Activated CD4-positive, alpha-beta memory T cell treated with anti-CD3 and anti-CD28 coated beads for 36 hours (primary cell): ENCODE data around the gene USP4. TPM values are rescaled to one million over a fixed set of nuclear protein-coding genes. Genes with fewer than 3 reads are reported as not detected.

Experiments used
- CTCF ChIA-PET: fragments of 350-600 bp; sonication (Branson Sonifier 250); formaldehyde crosslinking; loops from one replicate; lab custom pipeline; 2021; ENCODE audit warnings: antibody characterized with exemption, inconsistent platforms; lab: Charles Lee
- POLR2A ChIA-PET: fragments of 350-600 bp; sonication (Branson Sonifier 250); formaldehyde crosslinking; loops from one replicate; lab custom pipeline; 2021; ENCODE audit warnings: antibody characterized with exemption; lab: Charles Lee
- DNase-seq: peaks from one replicate; pipeline ENCODE4 v3.0.0-alpha.2; 2020
- H3K27ac Mint-ChIP-seq: one replicate; pipeline ENCODE4 v1.8.0; 2021; ENCODE audit warnings: mixed read lengths
- H3K27me3 Mint-ChIP-seq: one replicate; pipeline ENCODE4 v1.8.0; 2021; ENCODE audit warnings: mixed read lengths
- H3K36me3 Mint-ChIP-seq: one replicate; pipeline ENCODE4 v1.8.0; 2021; ENCODE audit warnings: mixed read lengths
- H3K4me1 Mint-ChIP-seq: one replicate; pipeline ENCODE4 v1.8.0; 2021; ENCODE audit warnings: low read depth, mixed read lengths
- H3K4me3 Mint-ChIP-seq: one replicate; pipeline ENCODE4 v1.8.0; 2021; ENCODE audit warnings: mild to moderate bottlenecking, mixed read lengths
- H3K9me3 Mint-ChIP-seq: one replicate; pipeline ENCODE4 v1.8.0; 2021; ENCODE audit warnings: mixed read lengths
- intact Hi-C: fragments of 100-400 bp; cut with micrococcal nuclease; formaldehyde crosslinking; loops from one replicate; pipeline ENCODE4 v1.15.1; 2023
- total RNA-seq, 2 experiments: library from RNA; stranded (reverse); gene quantifications; one replicate each; pipeline ENCODE4 v1.2.3, GENCODE V29; 2021

The USP4 gene
- total RNA-seq, 2 experiments from 2014 or later = 79.4 to 79.7 TPM

- intact Hi-C loops = no loop called here
- Mint-ChIP-seq H3K9me3 (no peaks in the 10 kb centered on the region), H3K27me3 (no peaks in the 10 kb centered on the region), H3K36me3 (peaks cover 39% of the 10 kb centered on the region), H3K4me3 (no peak overlapping the region), H3K27ac (no peak overlapping the region), H3K4me1 (no peaks in the 10 kb centered on the region)
- ChIA-PET CTCF (interaction anchor here (0.6 to 1.4 kb wide), 2 partner anchors 27 to 125 kb away, joined by 3 to 4 read pairs; no protein-coding TSS in a partner anchor), POLR2A (no interaction called here)
- no peak for DNase-seq
These were observed 15.1 kb downstream of the USP4 start for GRCh38 chr3:49324768-49325167.

GRCh38 chr3:49316696-49317457 is 23.0 kb downstream of the USP4 start:
- Mint-ChIP-seq H3K36me3 (peaks cover 17% of the 10 kb centered on the region), H3K27ac (no peak overlapping the region), H3K4me3 (no peak overlapping the region), H3K9me3 (no peaks in the 10 kb centered on the region), H3K4me1 (peaks cover 8% of the 10 kb centered on the region), H3K27me3 (no peaks in the 10 kb centered on the region)
- no peak for DNase-seq
- ChIA-PET CTCF (no interaction called here), POLR2A (no interaction called here)
- intact Hi-C loops = no loop called here

DNA sequence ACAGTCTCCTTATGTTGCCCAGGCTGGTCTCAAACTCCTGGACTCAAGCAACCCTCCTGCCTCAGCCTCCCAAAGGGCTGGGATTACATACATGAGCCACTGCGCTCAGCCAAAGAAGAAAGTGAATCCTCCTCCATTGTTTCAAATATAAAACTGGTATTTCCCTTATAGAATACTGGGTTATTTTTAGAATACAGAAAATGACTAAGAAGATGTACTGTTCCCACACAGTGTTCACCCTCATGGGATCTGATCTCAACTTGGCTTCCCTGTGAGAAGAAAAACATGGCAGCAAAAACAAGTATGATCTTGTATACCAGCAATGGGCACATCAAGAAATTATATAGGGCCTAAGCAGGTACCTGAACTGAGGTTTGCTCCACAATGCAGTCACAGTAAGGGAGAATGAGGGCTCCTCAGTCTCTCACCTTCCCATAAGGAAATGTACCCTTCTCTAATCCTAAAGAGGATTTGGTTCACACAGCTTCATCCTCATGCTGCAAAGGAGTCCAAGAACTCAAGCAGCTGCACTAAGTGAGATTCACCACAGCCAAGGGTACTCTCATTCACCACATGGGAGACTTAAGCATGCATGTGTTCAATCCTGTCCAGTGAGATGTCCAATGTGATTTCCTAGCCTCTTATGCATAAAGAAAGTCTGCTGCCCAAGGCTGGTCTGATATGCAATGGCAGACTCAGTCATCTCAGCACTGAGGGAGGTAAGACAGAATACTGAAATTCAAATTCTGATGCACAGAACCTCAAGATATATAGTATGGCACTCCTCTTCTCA is 25.8 kb downstream of the USP4 start:
- no peaks in the 10 kb centered on the region for H3K9me3 Mint-ChIP-seq
- peak overlapping the region; percentile 28 for H3K27ac Mint-ChIP-seq
- POLR2A ChIA-PET = no interaction called here
- H3K4me3 Mint-ChIP-seq = no peak overlapping the region
- peaks cover 23% of the 10 kb centered on the region for H3K36me3 Mint-ChIP-seq
- no peaks in the 10 kb centered on the region for H3K27me3 Mint-ChIP-seq
- no peak for DNase-seq
- H3K4me1 Mint-ChIP-seq = peaks cover 8% of the 10 kb centered on the region
- CTCF ChIA-PET = interaction anchor here (0.5 kb wide), 1 partner anchor 66 kb away, joined by 3 read pairs; no protein-coding TSS in a partner anchor
- intact Hi-C loops = no loop called here

- Mint-ChIP-seq H3K36me3 (peaks cover 31% of the 10 kb centered on the region), H3K27ac (no peak overlapping the region), H3K4me1 (peaks cover 8% of the 10 kb centered on the region), H3K27me3 (no peaks in the 10 kb centered on the region), H3K9me3 (no peaks in the 10 kb centered on the region), H3K4me3 (no peak overlapping the region)
- POLR2A ChIA-PET = no interaction called here
- CTCF ChIA-PET = no interaction called here
- no peak for DNase-seq
- intact Hi-C loops = no loop called here
These were observed 28.6 kb downstream of the USP4 start for GRCh38 chr3:49311283-49311682.

DNA sequence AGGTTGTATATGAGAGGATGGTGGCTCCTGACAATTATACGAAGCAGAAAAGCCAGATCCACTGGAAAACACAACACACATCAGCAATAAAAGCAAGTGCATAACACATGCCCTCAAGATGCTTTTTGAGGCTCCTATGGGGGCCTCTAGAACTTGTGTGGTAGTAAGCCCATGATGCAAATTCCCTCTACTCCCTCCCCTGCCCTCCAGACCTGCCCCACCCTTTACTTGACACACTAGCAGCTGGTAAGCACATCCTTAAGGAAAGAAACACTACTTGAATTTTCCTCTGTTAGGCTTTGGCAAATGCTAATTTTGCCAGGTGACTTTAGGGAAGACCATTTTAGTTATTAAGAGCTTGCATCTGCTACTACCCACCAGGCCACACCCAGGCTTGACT is 29.2 kb downstream of the USP4 start:
- H3K9me3 Mint-ChIP-seq = no peaks in the 10 kb centered on the region
- no peak for DNase-seq
- H3K4me3 Mint-ChIP-seq = no peak overlapping the region
- H3K27me3 Mint-ChIP-seq = no peaks in the 10 kb centered on the region
- H3K4me1 Mint-ChIP-seq = peaks cover 8% of the 10 kb centered on the region
- POLR2A ChIA-PET = no interaction called here
- H3K36me3 Mint-ChIP-seq = peaks cover 31% of the 10 kb centered on the region
- H3K27ac Mint-ChIP-seq = no peak overlapping the region
- CTCF ChIA-PET = no interaction called here
- intact Hi-C loops = no loop called here

GRCh38 chr3:49305608-49306007 is 34.2 kb downstream of the USP4 start:
- H3K9me3 Mint-ChIP-seq = no peaks in the 10 kb centered on the region
- no peaks in the 10 kb centered on the region for H3K27me3 Mint-ChIP-seq
- H3K4me1 Mint-ChIP-seq = peaks cover 11% of the 10 kb centered on the region
- POLR2A ChIA-PET = no interaction called here
- intact Hi-C loops = no loop called here
- no peak overlapping the region for H3K4me3 Mint-ChIP-seq
- H3K27ac Mint-ChIP-seq = no peak overlapping the region
- no peak for DNase-seq
- CTCF ChIA-PET = no interaction called here
- H3K36me3 Mint-ChIP-seq = peaks cover 33% of the 10 kb centered on the region

DNA sequence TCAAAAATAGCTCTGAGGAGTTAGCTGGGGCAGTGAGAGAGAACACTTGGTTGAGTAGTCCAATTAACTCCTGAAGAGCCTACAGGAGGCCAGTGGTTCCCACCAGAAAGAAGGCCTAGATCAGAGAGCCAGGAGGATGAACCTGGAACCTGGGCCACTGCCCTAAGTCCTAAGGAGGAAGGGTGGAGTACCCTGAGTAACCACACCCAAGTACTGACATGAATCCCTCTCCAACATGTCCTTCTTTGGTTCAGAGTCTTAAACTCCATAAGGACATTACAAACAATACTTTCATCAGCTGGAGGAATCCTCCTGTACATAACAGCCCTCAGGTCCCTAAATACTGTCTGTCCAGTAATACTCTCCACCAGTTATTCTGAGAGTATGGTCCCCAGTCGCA is 37.2 kb downstream of the USP4 start:
- ChIA-PET CTCF (interaction anchor here (1.1 to 1.5 kb wide), 3 partner anchors 126 to 147 kb away, joined by 4 to 5 read pairs (median 4); partner anchors contain the start of genes KLHDC8B and NICN1), POLR2A (no interaction called here)
- H3K9me3 Mint-ChIP-seq = no peaks in the 10 kb centered on the region
- peaks cover 40% of the 10 kb centered on the region for H3K36me3 Mint-ChIP-seq
- no peak overlapping the region for H3K27ac Mint-ChIP-seq
- intact Hi-C loops = no loop called here
- no peak overlapping the region for H3K4me3 Mint-ChIP-seq
- DNase-seq = no peak
- peaks cover 11% of the 10 kb centered on the region for H3K4me1 Mint-ChIP-seq
- H3K27me3 Mint-ChIP-seq = no peaks in the 10 kb centered on the region

DNA sequence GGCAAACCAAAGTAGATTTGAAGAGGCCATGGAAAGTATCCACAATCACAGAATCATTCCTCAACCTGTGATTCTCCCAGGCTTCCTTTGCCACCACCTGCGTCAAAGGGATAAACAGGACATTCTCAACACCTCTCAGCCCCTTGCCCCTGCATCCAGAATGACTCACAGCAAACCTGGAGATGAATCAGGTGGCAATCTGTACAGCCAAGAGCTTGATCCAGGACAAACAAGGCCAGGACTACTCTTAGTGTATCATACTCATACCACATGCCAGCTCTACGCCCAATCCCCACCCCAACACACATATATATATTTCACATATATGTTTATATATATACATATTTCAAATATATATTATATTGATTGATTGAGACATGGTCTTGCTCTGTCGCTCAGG is 39.3 kb downstream of the USP4 start:
- no peaks in the 10 kb centered on the region for H3K27me3 Mint-ChIP-seq
- H3K9me3 Mint-ChIP-seq = no peaks in the 10 kb centered on the region
- H3K4me1 Mint-ChIP-seq = peaks cover 11% of the 10 kb centered on the region
- no peak for DNase-seq
- POLR2A ChIA-PET = no interaction called here
- H3K4me3 Mint-ChIP-seq = no peak overlapping the region
- peaks cover 44% of the 10 kb centered on the region for H3K36me3 Mint-ChIP-seq
- intact Hi-C loops = no loop called here
- CTCF ChIA-PET = interaction anchor here (1.0 kb wide), 1 partner anchor 129 kb away, joined by 4 read pairs; the partner anchor contains the start of gene KLHDC8B
- H3K27ac Mint-ChIP-seq = peak overlapping the region; percentile 58

DNA sequence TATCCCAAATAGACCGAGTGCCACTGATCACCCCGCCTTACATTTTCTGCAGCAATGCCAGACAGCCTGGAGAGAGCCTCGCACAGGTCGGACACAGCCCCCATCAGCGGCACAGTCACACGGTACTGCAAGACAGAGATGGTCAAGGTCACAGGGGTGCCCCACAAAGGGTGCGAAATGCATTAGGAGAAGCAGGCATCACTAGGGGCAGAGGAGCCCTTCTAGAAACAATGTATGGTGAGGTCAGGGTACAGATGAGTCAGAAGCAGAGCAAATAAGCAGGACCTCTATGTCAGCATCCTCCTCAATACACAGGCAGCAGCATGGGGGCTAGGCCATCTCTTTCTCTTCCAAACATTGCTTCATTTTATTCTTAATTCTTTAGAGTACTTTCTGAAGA is 41.3 kb downstream of the USP4 start:
- DNase-seq = no peak
- Mint-ChIP-seq H3K4me3 (no peak overlapping the region), H3K9me3 (no peaks in the 10 kb centered on the region), H3K36me3 (peaks cover 55% of the 10 kb centered on the region), H3K4me1 (no peaks in the 10 kb centered on the region), H3K27ac (no peak overlapping the region), H3K27me3 (no peaks in the 10 kb centered on the region)
- POLR2A ChIA-PET = no interaction called here
- CTCF ChIA-PET = no interaction called here
- intact Hi-C loops = no loop called here

DNA sequence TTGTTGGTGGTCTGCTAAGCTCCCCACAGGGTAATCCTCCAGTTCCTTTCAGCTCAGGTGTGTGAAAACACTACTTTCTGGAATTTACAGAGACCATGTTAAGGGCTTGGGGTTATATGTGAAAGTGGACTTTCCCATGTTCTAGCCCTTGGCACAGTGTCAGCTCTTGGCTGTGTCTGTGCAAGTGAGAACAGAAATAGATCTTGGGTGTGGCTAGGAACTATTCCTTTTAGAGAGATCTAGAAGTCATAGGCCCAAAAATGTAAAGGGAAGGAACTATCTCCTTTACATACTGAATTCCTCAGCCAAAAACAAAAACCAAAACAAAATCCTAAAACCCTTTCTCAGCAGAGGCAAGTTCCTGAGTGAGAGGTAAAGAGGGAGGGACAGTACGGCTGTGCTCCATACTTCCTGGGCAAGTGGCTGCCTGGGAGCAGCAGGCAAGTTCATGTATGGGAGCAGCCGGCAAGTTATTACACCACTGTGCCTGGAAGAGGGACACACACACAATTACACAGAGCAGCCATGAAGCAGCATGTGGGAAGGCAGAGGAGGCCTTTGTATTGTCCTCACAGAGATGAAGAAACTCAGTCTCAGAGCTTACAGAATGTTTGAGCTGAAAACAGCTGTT is 43.0 kb downstream of the USP4 start:
- DNase-seq = no peak
- Mint-ChIP-seq H3K36me3 (peaks cover 57% of the 10 kb centered on the region), H3K27me3 (no peaks in the 10 kb centered on the region), H3K4me1 (no peaks in the 10 kb centered on the region), H3K27ac (peak overlapping the region; percentile 9), H3K9me3 (no peaks in the 10 kb centered on the region), H3K4me3 (no peak overlapping the region)
- intact Hi-C loops = no loop called here
- POLR2A ChIA-PET = no interaction called here
- CTCF ChIA-PET = interaction anchor here (1.1 to 1.3 kb wide), 3 partner anchors 26 to 152 kb away, joined by 3 to 8 read pairs (median 4); partner anchors contain the start of gene KLHDC8B

DNA sequence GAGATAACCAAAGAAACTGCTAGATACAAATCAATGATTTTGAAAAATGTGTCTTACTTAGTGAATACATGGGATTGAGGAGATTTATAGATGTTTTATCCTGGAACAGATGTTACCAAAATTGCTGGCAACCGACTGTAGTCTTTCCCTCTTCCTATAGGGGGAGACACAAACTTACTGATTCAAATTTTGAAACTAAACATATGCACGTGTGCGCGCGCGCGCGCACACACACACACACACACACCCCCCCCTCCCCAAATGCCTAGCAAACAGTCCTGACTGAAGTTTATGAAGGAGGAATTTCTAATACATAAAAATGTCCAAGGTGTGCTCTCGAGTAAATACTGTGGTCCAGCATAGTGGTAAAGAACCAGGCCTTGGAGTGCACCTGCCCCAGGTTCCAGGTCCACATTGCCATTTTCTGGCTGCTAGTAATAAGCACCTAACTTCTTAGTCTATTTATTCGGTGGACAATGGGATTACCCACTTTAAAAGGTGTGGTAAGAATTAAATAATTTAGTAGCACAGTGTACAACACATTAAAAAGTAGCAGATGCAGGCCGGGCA is 44.3 kb downstream of the USP4 start:
- Mint-ChIP-seq H3K27ac (no peak overlapping the region), H3K27me3 (no peaks in the 10 kb centered on the region), H3K4me1 (no peaks in the 10 kb centered on the region), H3K36me3 (peaks cover 54% of the 10 kb centered on the region), H3K9me3 (no peaks in the 10 kb centered on the region), H3K4me3 (no peak overlapping the region)
- POLR2A ChIA-PET = no interaction called here
- CTCF ChIA-PET = interaction anchor here (1.3 to 2.5 kb wide), 2 partner anchors 153 to 154 kb away, joined by 8 to 12 read pairs; no protein-coding TSS in a partner anchor
- intact Hi-C loops = loop anchor here (1.0 kb wide), 1 partner anchor 154 kb away; no protein-coding TSS in a partner anchor
- DNase-seq = peak; percentile 28
